AG04449 (cell line): ENCODE data around the gene SH2D5.

Experiments used
- CTCF ChIA-PET: fragments of 350-600 bp; formaldehyde crosslinking; extraction: SDS; loops from one replicate; lab custom pipeline; 2021; ENCODE audit warnings: antibody characterized with exemption; lab: Yijun Ruan, JAX
- POLR2A ChIA-PET: fragments of 400-600, 350-600 bp; formaldehyde crosslinking; extraction: SDS; loops from one replicate; lab custom pipeline; 2020; ENCODE audit warnings: antibody characterized with exemption, inconsistent platforms; lab: Yijun Ruan, JAX
- DNase-seq: peaks from one replicate; pipeline ENCODE4 v3.0.0-alpha.2; 2010; ENCODE audit warnings: low read depth, low spot score
- H3K4me3 ChIP-seq: 2 replicates; pipeline ENCODE4 v1.5.1; 2011; ENCODE audit warnings: low read depth, mild to moderate bottlenecking, control low read depth, low read length
- CTCF ChIP-seq: IDR thresholded peaks from one replicate; pipeline ENCODE4 v1.5.1; 2011; ENCODE audit warnings: mild to moderate bottlenecking, moderate library complexity, low read length, control low read depth, inconsistent platforms; ENCODE audit not compliant: insufficient read depth; ENCODE audit errors: missing control alignments

SH2D5 gene

GRCh38 chr1:20730690-20731056 is 1.8 kb downstream of the SH2D5 start:
- H3K4me3 ChIP-seq: no peak overlapping the region
- ChIA-PET CTCF (interaction anchor here (1.0 to 1.5 kb wide), 3 partner anchors 12 to 90 kb away, joined by 3 to 5 read pairs (median 5); partner anchors contain the start of gene KIF17), POLR2A (no interaction called here)
- TF ChIP-seq CTCF: no peak
- DNase-seq: no peak

GRCh38 chr1:20729990-20730689 is 2.4 kb downstream of the SH2D5 start:
- ChIA-PET CTCF (interaction anchor here (1.1 to 2.2 kb wide), 5 partner anchors 8 to 89 kb away, joined by 3 to 9 read pairs (median 4); partner anchors contain the start of genes HP1BP3 and KIF17), POLR2A (no interaction called here)
- H3K4me3 ChIP-seq: no peak overlapping the region
- DNase-seq: no peak
- TF ChIP-seq CTCF: no peak

- no peak overlapping the region for H3K4me3 ChIP-seq
- ChIA-PET POLR2A (no interaction called here), CTCF (interaction anchor here (0.7 to 2.2 kb wide), 4 partner anchors 9 to 57 kb away, joined by 3 to 9 read pairs (median 4); partner anchors contain the start of genes HP1BP3 and KIF17)
- DNase-seq: no peak
- no peak for TF ChIP-seq CTCF
Measured at GRCh38 chr1:20729155-20729931, 3.2 kb downstream of the SH2D5 start.

- POLR2A ChIA-PET: no interaction called here
- no peak for TF ChIP-seq CTCF
- no peak for DNase-seq
- no peak overlapping the region for H3K4me3 ChIP-seq
- CTCF ChIA-PET: interaction anchor here (0.7 to 2.2 kb wide), 3 partner anchors 10 to 58 kb away, joined by 3 to 9 read pairs (median 4); partner anchors contain the start of genes HP1BP3 and KIF17
Measured at GRCh38 chr1:20728371-20729154, 3.9 kb downstream of the SH2D5 start.

- no peak for DNase-seq
- POLR2A ChIA-PET: no interaction called here
- TF ChIP-seq CTCF: peak; percentile 24
- no peak overlapping the region for H3K4me3 ChIP-seq
- CTCF ChIA-PET: interaction anchor here (0.9 to 2.2 kb wide), 2 partner anchors 9 to 30 kb away, joined by 3 to 9 read pairs; partner anchors contain the start of gene KIF17
Measured at GRCh38 chr1:20727746-20728316, 4.7 kb downstream of the SH2D5 start.
